SU-DHL-6 (cell line): ENCODE results near the gene AMZ1.

Experiments used
- H2AFZ ChIP-seq: fragments of 200-600 bp; sonication (generic); 2 replicates; pipeline ENCODE4 v1.6.1; 2014; ENCODE audit warnings: low read depth, mild to moderate bottlenecking, moderate library complexity, mixed read lengths, antibody characterized with exemption, low read length; ENCODE audit not compliant: severe bottlenecking
- H3F3A ChIP-seq: fragments of 200-600 bp; shearing (Covaris generic); 2 replicates; pipeline ENCODE4 v1.6.0; 2016; ENCODE audit warnings: antibody characterized with exemption, mild to moderate bottlenecking; ENCODE audit not compliant: insufficient read depth
- H3K27ac ChIP-seq: fragments of 200-600 bp; sonication (generic); 2 replicates; pipeline ENCODE4 v1.5.1; 2016; ENCODE audit warnings: low read depth, mild to moderate bottlenecking, low read length, moderate library complexity, mixed read lengths
- H3K27me3 ChIP-seq: fragments of 200-600 bp; sonication (generic), shearing (Covaris generic); 2 replicates; pipeline ENCODE4 v1.6.0; 2014; ENCODE audit warnings: mild to moderate bottlenecking, low read length
- H3K36me3 ChIP-seq: fragments of 200-600 bp; sonication (generic); 2 replicates; pipeline ENCODE4 v1.6.1; 2014; ENCODE audit warnings: mild to moderate bottlenecking, low read length, mixed read lengths
- H3K4me2 ChIP-seq: fragments of 300-600, 200-600 bp; shearing (Covaris generic), sonication (generic); 2 replicates; pipeline ENCODE4 v1.6.0; 2014; ENCODE audit warnings: low read length, low read depth, mild to moderate bottlenecking; ENCODE audit not compliant: poor library complexity, severe bottlenecking
- H3K4me3 ChIP-seq: fragments of 200-600 bp; sonication (generic); 2 replicates; pipeline ENCODE4 v1.5.1; 2014; ENCODE audit warnings: antibody characterized with exemption, low read length, mild to moderate bottlenecking, mixed read lengths; ENCODE audit not compliant: insufficient read depth, poor library complexity, severe bottlenecking
- H3K79me2 ChIP-seq: fragments of 200-600 bp; sonication (generic); 2 replicates; pipeline ENCODE4 v1.6.1; 2014; ENCODE audit warnings: mild to moderate bottlenecking, low read length, moderate library complexity; ENCODE audit not compliant: insufficient read depth
- H3K9ac ChIP-seq: fragments of 200-600 bp; sonication (generic); 2 replicates; pipeline ENCODE4 v1.7.0; 2014; ENCODE audit warnings: mild to moderate bottlenecking, low read length
- H3K9me2 ChIP-seq: fragments of 200-600 bp; sonication (generic); replicated peaks from 2 replicates; pipeline ENCODE4 v1.6.1; 2014; ENCODE audit warnings: low read length; ENCODE audit not compliant: insufficient read depth
- H3K9me3 ChIP-seq: fragments of 200-600 bp; sonication (generic); 2 replicates; pipeline ENCODE4 v1.6.1; 2014; ENCODE audit warnings: low read length, mixed read lengths; ENCODE audit not compliant: insufficient read depth
- H4K20me1 ChIP-seq: fragments of 200-600 bp; sonication (generic); 2 replicates; pipeline ENCODE4 v1.6.1; 2014; ENCODE audit warnings: low read depth, mild to moderate bottlenecking, antibody characterized with exemption, low read length, moderate library complexity, mixed read lengths
- CTCF ChIP-seq: fragments of 200-600 bp; sonication (generic); IDR thresholded peaks from one replicate; pipeline ENCODE4 v1.5.1; 2017; ENCODE audit warnings: antibody characterized with exemption, mild to moderate bottlenecking, low read length, moderate library complexity; ENCODE audit not compliant: insufficient read depth, poor library complexity, severe bottlenecking
- EZH2phosphoT487 ChIP-seq: fragments of 200-600 bp; sonication (generic), shearing (Covaris generic); conservative IDR thresholded peaks from 2 replicates; pipeline ENCODE4 v1.6.1; 2018; ENCODE audit warnings: mild to moderate bottlenecking, antibody characterized with exemption, low read length, moderate library complexity, mixed read lengths

The AMZ1 gene

GRCh38 chr7:2646680-2647571, 41.1 kb upstream of the AMZ1 start:
- H3K9me3 ChIP-seq = no peaks in the 10 kb centered on the region
- H3K27me3 ChIP-seq = no peaks in the 10 kb centered on the region
- no peaks in the 10 kb centered on the region for H3K9me2 ChIP-seq
- no peak overlapping the region for H3K9ac ChIP-seq
- H3F3A ChIP-seq = no peaks in the 10 kb centered on the region
- no peaks in the 10 kb centered on the region for H3K36me3 ChIP-seq
- no peaks in the 10 kb centered on the region for H4K20me1 ChIP-seq
- no peak overlapping the region for H3K27ac ChIP-seq
- no peak overlapping the region for H2AFZ ChIP-seq
- TF ChIP-seq EZH2phosphoT487 (no peak), CTCF (no peak)
- H3K79me2 ChIP-seq = no peaks in the 10 kb centered on the region
- H3K4me2 ChIP-seq = no peak overlapping the region
- no peak overlapping the region for H3K4me3 ChIP-seq

GRCh38 chr7:2647594-2648172, 40.3 kb upstream of the AMZ1 start:
- Histone ChIP-seq H3K9me2 (no peaks in the 10 kb centered on the region), H3K36me3 (no peaks in the 10 kb centered on the region), H3K79me2 (no peaks in the 10 kb centered on the region), H2AFZ (no peak overlapping the region), H3F3A (no peaks in the 10 kb centered on the region), H3K27me3 (no peaks in the 10 kb centered on the region), H3K4me2 (no peak overlapping the region), H3K9me3 (no peaks in the 10 kb centered on the region), H4K20me1 (no peaks in the 10 kb centered on the region), H3K9ac (no peak overlapping the region), H3K27ac (no peak overlapping the region), H3K4me3 (no peak overlapping the region)
- TF ChIP-seq CTCF (no peak), EZH2phosphoT487 (no peak)

- H3K9ac ChIP-seq = no peak overlapping the region
- H3K27me3 ChIP-seq = no peaks in the 10 kb centered on the region
- H3K27ac ChIP-seq = no peak overlapping the region
- H3K9me3 ChIP-seq = no peaks in the 10 kb centered on the region
- no peak overlapping the region for H2AFZ ChIP-seq
- no peak overlapping the region for H3K4me2 ChIP-seq
- no peaks in the 10 kb centered on the region for H4K20me1 ChIP-seq
- no peaks in the 10 kb centered on the region for H3K9me2 ChIP-seq
- H3K36me3 ChIP-seq = no peaks in the 10 kb centered on the region
- H3F3A ChIP-seq = no peaks in the 10 kb centered on the region
- TF ChIP-seq CTCF (no peak), EZH2phosphoT487 (no peak)
- no peak overlapping the region for H3K4me3 ChIP-seq
- no peaks in the 10 kb centered on the region for H3K79me2 ChIP-seq
Measured at GRCh38 chr7:2649139-2649838, 38.7 kb upstream of the AMZ1 start.
